ENCODE data around the gene NLRC4.
"Not testable (repeated sequence)": the region's sequence is repeated elsewhere in the genome, so short reads cannot be mapped to it uniquely, and the experiment has no call there.

The NLRC4 gene

GRCh38 chr2:32275790-32276189 lies 11.1 kb upstream of the NLRC4 start:
- not testable (repeated sequence) for H2AK5ac ChIP-seq (ENCODE audit: low read length, severe bottlenecking); H2BK12ac ChIP-seq (ENCODE audit: low read length in 2 of 2); H3K27ac ChIP-seq (ENCODE audit: low read length, poor library complexity, severe bottlenecking); H4K8ac ChIP-seq (ENCODE audit: low read length); H3K9ac ChIP-seq (ENCODE audit: low read length); H3K4ac ChIP-seq (ENCODE audit: low read depth in 1 of 2, low read length in 2 of 2); H2AFZ ChIP-seq (ENCODE audit: low read depth, low read length); H3K4me1 ChIP-seq (ENCODE audit: control insufficient read depth, insufficient read depth, low read depth, low read length); H3K79me1 ChIP-seq (replicated peaks; ENCODE audit: low read length, poor library complexity, severe bottlenecking); H3K14ac ChIP-seq (ENCODE audit: low read length in 2 of 2); H2BK120ac ChIP-seq (ENCODE audit: low read depth, low read length); H3K27me3 ChIP-seq (ENCODE audit: control insufficient read depth in 1 of 2, insufficient read depth in 1 of 2, low read length in 2 of 2); H4K91ac ChIP-seq (ENCODE audit: low read length); H2BK15ac ChIP-seq (ENCODE audit: low read depth, poor library complexity, severe bottlenecking); H3K4me2 ChIP-seq (ENCODE audit: low read length, poor library complexity, severe bottlenecking); DNase-seq; H3K36me3 ChIP-seq (ENCODE audit: control insufficient read depth in 1 of 2, insufficient read depth in 2 of 2, low read depth in 1 of 2, low read length in 2 of 2); H3K4me3 ChIP-seq (ENCODE audit: insufficient read depth in 1 of 2, low read depth in 1 of 2, low read length in 2 of 2); H3K9me3 ChIP-seq (ENCODE audit: control insufficient read depth, low read length); H3K18ac ChIP-seq (ENCODE audit: low read depth in 1 of 2, low read length in 2 of 2); H3K23ac ChIP-seq (ENCODE audit: low read length in 2 of 2); H2BK5ac ChIP-seq (ENCODE audit: low read depth, low read length, poor library complexity, severe bottlenecking)
- WGBS, result 98% methylated on average over 6 of the region's 7 CpGs

- WGBS, result 58% methylated on average over 2 of the region's 2 CpGs
- Histone ChIP-seq H2BK5ac (ENCODE audit: low read depth, low read length, poor library complexity, severe bottlenecking) (no peak overlapping the region), H3K9me3 (ENCODE audit: control insufficient read depth, low read length) (no peaks in the 10 kb centered on the region)
Observed at GRCh38 chr2:32274289-32274688, 9.6 kb upstream of the NLRC4 start.

GRCh38 chr2:32272279-32272678 lies 7.6 kb upstream of the NLRC4 start:
- whole genome bisulfite sequencing, result 0% methylated on average over 1 of the region's 3 CpGs
- Histone ChIP-seq H3K27me3 (ENCODE audit: control insufficient read depth in 1 of 2, insufficient read depth in 1 of 2, low read length in 2 of 2) (no peaks in the 10 kb centered on the region), H4K91ac (ENCODE audit: low read length) (no peak overlapping the region)

More at GRCh38 chr2:32274289-32274688, 9.6 kb upstream of the NLRC4 start:
- no peak overlapping the region for H3K23ac ChIP-seq (ENCODE audit: low read length in 2 of 2)
- H3K4ac ChIP-seq (ENCODE audit: low read depth in 1 of 2, low read length in 2 of 2), result no peak overlapping the region
- H2BK120ac ChIP-seq (ENCODE audit: low read depth, low read length), result no peak overlapping the region
- H3K9ac ChIP-seq (ENCODE audit: low read length), result no peak overlapping the region
- no peak overlapping the region for H2BK15ac ChIP-seq (ENCODE audit: low read depth, poor library complexity, severe bottlenecking)
- H3K79me1 ChIP-seq (replicated peaks; ENCODE audit: low read length, poor library complexity, severe bottlenecking), result no peaks in the 10 kb centered on the region
- no peaks in the 10 kb centered on the region for H3K36me3 ChIP-seq (ENCODE audit: control insufficient read depth in 1 of 2, insufficient read depth in 2 of 2, low read depth in 1 of 2, low read length in 2 of 2)
- no peak overlapping the region for H3K14ac ChIP-seq (ENCODE audit: low read length in 2 of 2)
- H2AFZ ChIP-seq (ENCODE audit: low read depth, low read length), result no peak overlapping the region
- no peak overlapping the region for H3K18ac ChIP-seq (ENCODE audit: low read depth in 1 of 2, low read length in 2 of 2)
- DNase-seq, result no peak
- H3K27me3 ChIP-seq (ENCODE audit: control insufficient read depth in 1 of 2, insufficient read depth in 1 of 2, low read length in 2 of 2), result no peaks in the 10 kb centered on the region
- no peak overlapping the region for H4K8ac ChIP-seq (ENCODE audit: low read length)
- H3K4me3 ChIP-seq (ENCODE audit: insufficient read depth in 1 of 2, low read depth in 1 of 2, low read length in 2 of 2), result no peak overlapping the region
- H3K27ac ChIP-seq (ENCODE audit: low read length, poor library complexity, severe bottlenecking), result no peak overlapping the region
- H4K91ac ChIP-seq (ENCODE audit: low read length), result no peak overlapping the region
- H2BK12ac ChIP-seq (ENCODE audit: low read length in 2 of 2), result no peak overlapping the region
- no peak overlapping the region for H3K4me2 ChIP-seq (ENCODE audit: low read length, poor library complexity, severe bottlenecking)
- no peaks in the 10 kb centered on the region for H3K4me1 ChIP-seq (ENCODE audit: control insufficient read depth, insufficient read depth, low read depth, low read length)
- H2AK5ac ChIP-seq (ENCODE audit: low read length, severe bottlenecking), result no peak overlapping the region

GRCh38 chr2:32271063-32271462 lies 6.4 kb upstream of the NLRC4 start:
- DNase-seq, result no peak
- H3K23ac ChIP-seq (ENCODE audit: low read length in 2 of 2), result no peak overlapping the region

More at GRCh38 chr2:32272279-32272678, 7.6 kb upstream of the NLRC4 start:
- H3K18ac ChIP-seq (ENCODE audit: low read depth in 1 of 2, low read length in 2 of 2), result no peak overlapping the region
- no peak overlapping the region for H2BK15ac ChIP-seq (ENCODE audit: low read depth, poor library complexity, severe bottlenecking)
- no peak for DNase-seq
- H2BK12ac ChIP-seq (ENCODE audit: low read length in 2 of 2), result no peak overlapping the region
- H3K36me3 ChIP-seq (ENCODE audit: control insufficient read depth in 1 of 2, insufficient read depth in 2 of 2, low read depth in 1 of 2, low read length in 2 of 2), result no peaks in the 10 kb centered on the region
- H3K4me2 ChIP-seq (ENCODE audit: low read length, poor library complexity, severe bottlenecking), result no peak overlapping the region
- no peak overlapping the region for H3K23ac ChIP-seq (ENCODE audit: low read length in 2 of 2)
- no peak overlapping the region for H2BK120ac ChIP-seq (ENCODE audit: low read depth, low read length)
- no peak overlapping the region for H3K9ac ChIP-seq (ENCODE audit: low read length)
- H2AK5ac ChIP-seq (ENCODE audit: low read length, severe bottlenecking), result no peak overlapping the region
- H3K14ac ChIP-seq (ENCODE audit: low read length in 2 of 2), result no peak overlapping the region
- no peak overlapping the region for H3K4me3 ChIP-seq (ENCODE audit: insufficient read depth in 1 of 2, low read depth in 1 of 2, low read length in 2 of 2)
- H3K4ac ChIP-seq (ENCODE audit: low read depth in 1 of 2, low read length in 2 of 2), result no peak overlapping the region
- no peaks in the 10 kb centered on the region for H3K79me1 ChIP-seq (replicated peaks; ENCODE audit: low read length, poor library complexity, severe bottlenecking)
- H2BK5ac ChIP-seq (ENCODE audit: low read depth, low read length, poor library complexity, severe bottlenecking), result no peak overlapping the region
- H2AFZ ChIP-seq (ENCODE audit: low read depth, low read length), result no peak overlapping the region
- no peak overlapping the region for H3K27ac ChIP-seq (ENCODE audit: low read length, poor library complexity, severe bottlenecking)
- H3K4me1 ChIP-seq (ENCODE audit: control insufficient read depth, insufficient read depth, low read depth, low read length), result no peaks in the 10 kb centered on the region
- no peaks in the 10 kb centered on the region for H3K9me3 ChIP-seq (ENCODE audit: control insufficient read depth, low read length)
- H4K8ac ChIP-seq (ENCODE audit: low read length), result no peak overlapping the region

More at GRCh38 chr2:32271063-32271462, 6.4 kb upstream of the NLRC4 start:
- H2BK12ac ChIP-seq (ENCODE audit: low read length in 2 of 2), result no peak overlapping the region
- WGBS, result 67% methylated on average over 1 of the region's 2 CpGs
- H4K91ac ChIP-seq (ENCODE audit: low read length), result no peak overlapping the region
- no peak overlapping the region for H2AFZ ChIP-seq (ENCODE audit: low read depth, low read length)
- no peaks in the 10 kb centered on the region for H3K27me3 ChIP-seq (ENCODE audit: control insufficient read depth in 1 of 2, insufficient read depth in 1 of 2, low read length in 2 of 2)
- H3K4me3 ChIP-seq (ENCODE audit: insufficient read depth in 1 of 2, low read depth in 1 of 2, low read length in 2 of 2), result no peak overlapping the region
- H2BK15ac ChIP-seq (ENCODE audit: low read depth, poor library complexity, severe bottlenecking), result no peak overlapping the region
- H2BK120ac ChIP-seq (ENCODE audit: low read depth, low read length), result no peak overlapping the region
- no peak overlapping the region for H3K4me2 ChIP-seq (ENCODE audit: low read length, poor library complexity, severe bottlenecking)
- H3K9ac ChIP-seq (ENCODE audit: low read length), result no peak overlapping the region
- no peak overlapping the region for H4K8ac ChIP-seq (ENCODE audit: low read length)
- H3K36me3 ChIP-seq (ENCODE audit: control insufficient read depth in 1 of 2, insufficient read depth in 2 of 2, low read depth in 1 of 2, low read length in 2 of 2), result no peaks in the 10 kb centered on the region
- no peak overlapping the region for H3K18ac ChIP-seq (ENCODE audit: low read depth in 1 of 2, low read length in 2 of 2)
- H3K79me1 ChIP-seq (replicated peaks; ENCODE audit: low read length, poor library complexity, severe bottlenecking), result no peaks in the 10 kb centered on the region
- H3K4ac ChIP-seq (ENCODE audit: low read depth in 1 of 2, low read length in 2 of 2), result no peak overlapping the region
- no peak overlapping the region for H3K14ac ChIP-seq (ENCODE audit: low read length in 2 of 2)
- H2AK5ac ChIP-seq (ENCODE audit: low read length, severe bottlenecking), result no peak overlapping the region
- no peaks in the 10 kb centered on the region for H3K9me3 ChIP-seq (ENCODE audit: control insufficient read depth, low read length)
- no peak overlapping the region for H2BK5ac ChIP-seq (ENCODE audit: low read depth, low read length, poor library complexity, severe bottlenecking)
- no peaks in the 10 kb centered on the region for H3K4me1 ChIP-seq (ENCODE audit: control insufficient read depth, insufficient read depth, low read depth, low read length)
- no peak overlapping the region for H3K27ac ChIP-seq (ENCODE audit: low read length, poor library complexity, severe bottlenecking)
